Measurements from ENCODE around the gene SYTL3. TPM values are rescaled to one million over a fixed set of nuclear protein-coding genes. Genes with fewer than 3 reads are reported as not detected.

The SYTL3 gene
- total and polyA plus RNA-seq, 2 experiments from 2014 or later: 0.07 TPM; not detected in 1

GRCh38 chr6:158703111-158703836, 53.4 kb downstream of the SYTL3 start:
- Mint-ChIP-seq H3K27ac (no peak overlapping the region), H3K36me3 (ENCODE audit: low read depth) (no peaks in the 10 kb centered on the region), H3K4me1 (peaks cover 7% of the 10 kb centered on the region; the same call in 2 of the 3 replicates), H3K4me3 (no peak overlapping the region), H3K9me3 (no peaks in the 10 kb centered on the region), H3K27me3 (ENCODE audit: insufficient read depth, low read depth, poor library complexity) (peaks cover 4% of the 10 kb centered on the region)
- no peak for DNase-seq (ENCODE audit: low spot score)
- no peak overlapping the region for H3K4me3 ChIP-seq
- no peaks in the 10 kb centered on the region for H4K20me1 ChIP-seq (replicated peaks; ENCODE audit: insufficient read depth)
- no peak overlapping the region for H2AFZ ChIP-seq
- H3K4me2 ChIP-seq: no peak overlapping the region
- H3K9me2 ChIP-seq (ENCODE audit: insufficient read depth): no peaks in the 10 kb centered on the region
- H3F3A ChIP-seq (replicated peaks; ENCODE audit: low read depth): no peaks in the 10 kb centered on the region
- H3K79me2 ChIP-seq (replicated peaks; ENCODE audit: insufficient read depth): no peaks in the 10 kb centered on the region
- ATAC-seq: no peak
- no peaks in the 10 kb centered on the region for H3K27me3 ChIP-seq (ENCODE audit: insufficient read depth)
- no peak for TF ChIP-seq ETS1 (IDR thresholded peaks at IDR 0.05)
- TF ChIP-seq POLR2AphosphoS5 (IDR thresholded peaks at IDR 0.05; ENCODE audit: low read depth): no peak
- TF ChIP-seq CREB1 (CRISPR knock-in tag; IDR thresholded peaks at IDR 0.05; ENCODE audit: low read depth): no peak
- TF ChIP-seq EZH2phosphoT487 (IDR thresholded peaks at IDR 0.05; ENCODE audit: unreplicated experiment): no peak
- no peak for TF ChIP-seq ZNF462 (CRISPR knock-in tag; IDR thresholded peaks at IDR 0.05)
- no peak for TF ChIP-seq CTCF (conservative IDR thresholded peaks at IDR 0.05; ENCODE audit: low read depth in 2 of 2)
- TF ChIP-seq REST (IDR thresholded peaks at IDR 0.05; ENCODE audit: unreplicated experiment): no peak
- TF ChIP-seq JUNB (IDR thresholded peaks at IDR 0.05; ENCODE audit: unreplicated experiment): no peak
- TF ChIP-seq NANOG (IDR thresholded peaks at IDR 0.05; ENCODE audit: borderline replicate concordance): no peak
- no peak for TF ChIP-seq ZNF331 (CRISPR knock-in tag; IDR thresholded peaks at IDR 0.05; ENCODE audit: low read depth)
- no peak for TF ChIP-seq STAT1 (IDR thresholded peaks at IDR 0.05; ENCODE audit: unreplicated experiment)
- TF ChIP-seq EZH2 (IDR thresholded peaks at IDR 0.05; ENCODE audit: low read depth, unreplicated experiment): no peak
- TF ChIP-seq ZNF114 (CRISPR knock-in tag; IDR thresholded peaks at IDR 0.05): no peak
- H3K36me3 ChIP-seq (ENCODE audit: insufficient read depth): no peaks in the 10 kb centered on the region
- no peaks in the 10 kb centered on the region for H3K4me1 ChIP-seq (ENCODE audit: insufficient read depth)
- no peak overlapping the region for H3K27ac ChIP-seq (ENCODE audit: low read depth)
